Right cardiac atrium (tissue), 5 donors: ENCODE measurements around the gene MYOM1. TPM values are rescaled to one million over a fixed set of nuclear protein-coding genes. Genes with fewer than 3 reads are reported as not detected.

Experiments used
- ATAC-seq, 2 donors: fragments of 200-7000 bp; cut with Tn5 transposase; one replicate each; pipeline versions ENCODE4 v1.8.0 to v1.9.1; 2020; ENCODE audit warnings: moderate library complexity in 2 of 2, mild to moderate bottlenecking in 1 of 2
- DNase-seq, 3 donors: peaks; one replicate each; pipeline ENCODE4 v3.0.0-alpha.2; 2020
- H3K27ac ChIP-seq: one replicate; pipeline ENCODE4 v1.5.1; 2013; ENCODE audit warnings: mild to moderate bottlenecking, low read length, control low read depth, moderate library complexity
- H3K27me3 ChIP-seq: one replicate; pipeline ENCODE4 v1.6.1; 2013; ENCODE audit not compliant: control insufficient read depth, insufficient read depth
- H3K4me1 ChIP-seq: one replicate; pipeline ENCODE4 v1.6.1; 2013; ENCODE audit warnings: low read length; ENCODE audit not compliant: control insufficient read depth, insufficient read depth
- H3K4me3 ChIP-seq: one replicate; pipeline ENCODE4 v1.5.1; 2013; ENCODE audit warnings: low read length, control low read depth
- H3K9me3 ChIP-seq: one replicate; pipeline ENCODE4 v1.6.1; 2013; ENCODE audit warnings: low read length; ENCODE audit not compliant: control insufficient read depth
- WGBS: extraction: QIAGEN DNeasy Blood & Tissue Kit; methylation state at CpG from one replicate; pipeline ENCODE4 v1.1.7; 2013; 5-methylcytosine and 5-hydroxymethylcytosine counted together
- intact Hi-C, 4 donors: fragments of 100-400 bp; cut with DNase I; formaldehyde crosslinking; loops; one replicate each; pipeline versions ENCODE4 v1.11.0 to v1.14.0; 2022 to 2023
- polyA plus RNA-seq: library from polyadenylated mRNA; stranded (reverse); fragments of 200-250 nt; gene quantifications from one replicate; pipeline ENCODE4 v1.2.3, GENCODE V29; 2013
- total RNA-seq, 4 donors: library from RNA; stranded (reverse); fragmentation: NEBNext Ultra II Directional; extraction: Animal tissue kit (Norgen Biotek cat#: 25700); gene quantifications; one replicate each; pipeline ENCODE4 v1.2.1, GENCODE V29; 2021
- donor health status: healthy with polysubstance abuse.
- donor health status: DM: no; HTN: yes; CAD: no.
- donor health status: DM: no; HTN: no; CAD: no.
- donor health status: DM: no; HTN: yes; CAD: no; lungs with severe emphysema.
- donor health status: DM: yes; HTN: yes; CAD: no.

Gene MYOM1
- total and polyA plus RNA-seq, 5 donors = 177 to 479 (median 337) TPM

DNA sequence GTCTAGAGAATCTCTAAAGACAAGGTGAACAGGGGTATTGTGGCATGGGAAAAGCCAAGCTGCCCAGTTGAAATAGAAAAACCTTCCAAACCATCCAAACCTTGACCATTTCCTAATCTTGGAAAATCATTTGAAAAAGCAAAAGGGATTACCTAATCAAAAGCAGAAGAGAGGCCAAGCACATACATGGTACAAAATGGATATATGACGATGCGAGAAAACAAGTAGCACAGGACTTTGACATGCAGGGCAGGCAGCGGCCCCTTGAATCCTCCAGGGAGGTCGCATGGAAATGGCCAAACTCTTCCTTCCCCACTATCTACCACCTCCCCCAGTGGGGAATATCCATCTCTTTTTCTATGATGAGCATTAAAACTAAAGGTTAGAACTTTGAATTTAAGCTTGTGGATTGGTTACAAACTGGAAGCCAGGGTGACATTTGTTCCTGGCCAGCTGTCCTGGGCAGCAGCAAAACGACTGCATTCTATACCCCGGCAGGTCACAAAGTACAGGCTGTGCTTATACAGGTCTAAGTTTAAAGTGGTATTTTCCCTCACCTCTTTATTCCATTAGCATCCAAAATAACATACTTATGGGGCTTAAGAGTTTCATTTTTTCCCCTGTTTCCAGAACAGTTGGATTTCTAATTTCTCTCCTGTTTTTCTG is 24.7 kb downstream of the MYOM1 start:
- H3K9me3 ChIP-seq = no peaks in the 10 kb centered on the region
- peaks cover 5% of the 10 kb centered on the region for H3K4me1 ChIP-seq
- 69% methylated on average over 6 of the region's 6 CpGs for WGBS
- intact Hi-C loops = loop anchor here in 1 of 4 donors (10.0 kb wide), 1 partner anchor 50 kb away; the partner anchor contains the start of gene MYL12A
- H3K4me3 ChIP-seq = peak overlapping the region; percentile 3
- H3K27me3 ChIP-seq = no peaks in the 10 kb centered on the region
- peak; percentile 53 to 66 for ATAC-seq
- DNase-seq = no peak
- H3K27ac ChIP-seq = peak overlapping the region; percentile 58

DNA sequence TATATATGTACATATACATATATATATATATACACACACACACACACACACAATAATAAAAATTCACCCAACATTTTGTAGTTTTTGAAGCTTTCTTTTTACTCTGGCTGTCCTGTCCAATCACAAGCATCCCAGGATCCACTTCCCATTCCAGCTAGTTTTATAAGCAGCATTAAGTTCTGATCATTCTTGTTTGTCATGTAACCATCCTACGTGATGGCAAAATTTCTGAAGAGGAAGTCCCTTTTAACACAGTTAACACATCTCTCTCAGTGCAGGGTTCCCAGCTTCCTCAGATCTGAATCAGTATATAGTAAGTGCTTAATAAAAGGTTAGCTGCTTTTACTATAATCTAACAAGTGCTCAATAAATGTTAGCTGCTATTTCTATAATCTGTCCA is 26.4 kb downstream of the MYOM1 start:
- 74% methylated on average over 1 of the region's 1 CpG for whole genome bisulfite sequencing
- intact Hi-C loops = loop anchor here in 1 of 4 donors (10.0 kb wide), 1 partner anchor 51 kb away; the partner anchor contains the start of gene MYL12A
- no peaks in the 10 kb centered on the region for H3K27me3 ChIP-seq
- ATAC-seq = no peak
- H3K9me3 ChIP-seq = no peaks in the 10 kb centered on the region
- no peak overlapping the region for H3K27ac ChIP-seq
- peaks cover 3% of the 10 kb centered on the region for H3K4me1 ChIP-seq
- H3K4me3 ChIP-seq = no peak overlapping the region
- no peak for DNase-seq

DNA sequence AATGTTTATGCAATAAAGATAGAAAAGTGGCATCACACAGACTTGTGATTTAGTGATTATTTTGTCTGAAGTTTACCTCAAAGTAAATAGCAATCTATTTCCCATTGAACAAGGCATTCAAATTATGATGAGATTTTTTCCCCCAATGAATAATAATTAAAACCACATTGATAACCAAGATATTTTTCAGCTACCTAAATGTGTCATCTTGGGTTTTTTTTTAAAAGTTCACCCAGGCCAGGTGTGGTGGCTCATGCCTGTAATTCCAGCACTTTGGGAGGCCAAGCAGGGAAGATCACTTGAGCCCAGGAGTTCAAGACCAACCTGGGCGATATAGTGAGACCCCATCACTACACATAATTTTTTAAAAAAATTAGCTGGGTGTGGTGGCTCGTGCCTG is 27.0 kb downstream of the MYOM1 start:
- WGBS = 95% methylated on average over 2 of the region's 2 CpGs
- Histone ChIP-seq H3K27me3 (no peaks in the 10 kb centered on the region), H3K27ac (no peak overlapping the region), H3K9me3 (no peaks in the 10 kb centered on the region), H3K4me3 (no peak overlapping the region), H3K4me1 (peaks cover 3% of the 10 kb centered on the region)
- ATAC-seq (no peak), DNase-seq (no peak)
- intact Hi-C loops = loop anchor here in 1 of 4 donors (10.0 kb wide), 1 partner anchor 52 kb away; the partner anchor contains the start of gene MYL12A

DNA sequence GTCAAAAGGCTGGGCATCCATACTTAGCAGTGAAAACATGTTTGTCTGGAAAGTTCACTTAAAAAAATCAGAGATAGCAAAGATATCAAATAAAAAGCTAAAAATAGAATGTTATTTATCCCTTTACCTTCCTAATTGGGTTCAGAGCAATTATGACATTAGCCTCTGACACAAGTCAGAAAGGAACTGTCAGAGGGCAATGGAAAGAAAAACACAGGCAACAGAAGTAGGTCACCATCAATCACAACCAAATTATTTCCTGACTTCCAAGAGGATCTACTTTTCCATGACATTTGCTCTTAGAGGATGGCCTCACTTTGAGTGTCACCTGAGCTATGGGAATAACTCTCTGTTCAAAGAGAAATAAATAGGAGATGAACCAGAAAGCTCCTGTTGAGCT is 27.5 kb downstream of the MYOM1 start:
- H3K27me3 ChIP-seq = no peaks in the 10 kb centered on the region
- no peaks in the 10 kb centered on the region for H3K9me3 ChIP-seq
- intact Hi-C loops = loop anchor here in 1 of 4 donors (10.0 kb wide), 1 partner anchor 53 kb away; the partner anchor contains the start of gene MYL12A
- peaks cover 3% of the 10 kb centered on the region for H3K4me1 ChIP-seq
- no peak for ATAC-seq
- no peak overlapping the region for H3K27ac ChIP-seq
- H3K4me3 ChIP-seq = no peak overlapping the region
- DNase-seq = no peak

DNA sequence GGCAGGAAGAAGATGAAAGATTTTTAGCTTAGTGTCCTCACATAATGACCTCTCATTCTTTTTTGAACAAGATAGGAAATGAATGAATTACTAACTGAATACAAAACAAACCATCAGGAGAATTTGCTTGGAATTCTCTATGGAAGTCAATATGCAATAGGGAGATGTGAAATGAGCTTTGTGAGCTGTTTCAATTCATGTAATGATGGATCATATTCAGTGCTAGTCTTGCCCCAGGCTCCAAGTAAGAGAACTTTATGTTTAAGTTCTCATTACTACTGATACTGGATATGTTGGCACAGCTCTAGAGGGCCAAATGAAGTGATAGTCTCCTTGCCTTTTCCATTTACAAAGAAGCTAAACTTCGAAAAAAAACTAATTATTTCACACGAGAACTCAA is 29.2 kb downstream of the MYOM1 start:
- ATAC-seq (no peak), DNase-seq (no peak)
- Histone ChIP-seq H3K27ac (no peak overlapping the region), H3K27me3 (no peaks in the 10 kb centered on the region), H3K4me1 (peaks cover 3% of the 10 kb centered on the region), H3K9me3 (no peaks in the 10 kb centered on the region), H3K4me3 (no peak overlapping the region)
- intact Hi-C loops = loop anchor here in 1 of 4 donors (10.0 kb wide), 1 partner anchor 54 kb away; the partner anchor contains the start of gene MYL12A
- 83% methylated on average over 2 of the region's 2 CpGs for WGBS

DNA sequence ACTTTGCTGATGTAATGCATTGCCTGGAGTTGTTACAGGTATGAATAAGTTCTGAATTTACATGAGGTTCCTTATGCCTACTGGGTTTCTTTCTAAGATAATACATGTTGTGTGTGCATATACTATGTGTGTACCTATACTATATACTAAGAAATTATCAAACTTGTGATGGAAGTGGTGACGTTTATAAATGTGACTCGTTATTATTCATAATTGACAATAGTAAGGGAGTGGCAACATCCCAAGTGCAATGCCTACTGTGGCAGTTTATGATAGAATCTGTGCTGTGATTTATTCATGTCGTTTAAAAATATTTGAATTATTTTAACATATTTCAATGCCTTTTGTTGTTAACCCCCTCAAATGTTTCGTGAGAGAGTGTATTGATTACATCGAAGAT is 29.9 kb downstream of the MYOM1 start:
- H3K27ac ChIP-seq = no peak overlapping the region
- H3K9me3 ChIP-seq = no peaks in the 10 kb centered on the region
- 69% methylated on average over 5 of the region's 5 CpGs for WGBS
- H3K27me3 ChIP-seq = no peaks in the 10 kb centered on the region
- no peak for DNase-seq
- no peak for ATAC-seq
- peaks cover under 1% of the 10 kb centered on the region for H3K4me1 ChIP-seq
- intact Hi-C loops = loop anchor here in 1 of 4 donors (10.0 kb wide), 1 partner anchor 55 kb away; the partner anchor contains the start of gene MYL12A
- no peak overlapping the region for H3K4me3 ChIP-seq

DNA sequence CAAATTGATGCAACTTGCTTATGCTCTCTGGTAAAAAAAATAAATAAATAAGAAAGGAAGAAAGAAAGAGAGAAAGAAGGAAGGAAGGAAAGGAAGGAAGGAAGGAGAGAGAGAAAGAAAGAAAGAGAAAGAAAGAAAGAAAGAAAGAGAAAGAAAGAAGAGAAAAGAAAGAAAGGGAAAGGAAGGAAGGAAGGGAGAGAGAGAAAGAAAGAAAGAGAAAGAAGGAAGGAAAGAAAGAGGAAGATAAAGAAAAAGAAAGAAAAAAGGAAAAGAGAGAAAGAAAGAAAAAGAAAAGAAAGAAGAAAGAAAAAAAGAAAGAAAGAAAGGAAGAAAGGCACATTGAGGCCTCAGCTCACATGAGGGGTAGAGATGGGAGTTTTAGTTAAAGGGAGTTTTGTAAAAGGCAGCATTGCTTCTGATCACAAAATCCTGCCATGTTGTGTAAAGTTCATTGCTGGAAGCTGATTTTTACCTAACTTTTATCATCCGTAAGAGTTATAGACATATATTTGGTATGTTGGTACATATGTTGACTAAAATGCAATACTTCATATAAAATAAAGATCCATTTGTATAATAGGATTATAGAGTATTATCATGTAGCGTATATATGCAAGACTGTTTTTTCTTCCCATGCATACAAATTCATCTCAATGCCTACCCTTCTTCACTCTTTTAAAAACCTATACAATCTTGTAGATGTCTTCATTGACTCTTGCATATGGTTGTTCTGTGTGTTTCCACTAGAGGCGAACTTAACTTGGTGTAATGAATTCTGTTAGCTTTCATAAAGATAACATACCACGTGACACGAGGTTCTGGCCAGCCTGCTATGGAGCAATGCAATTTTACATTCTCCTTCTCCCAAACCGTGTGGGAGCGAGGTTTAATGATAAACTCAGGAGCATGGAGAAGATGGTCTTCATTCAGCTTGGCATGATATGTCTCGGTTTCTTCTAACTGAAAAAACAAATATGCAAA is 32.8 kb downstream of the MYOM1 start:
- H3K27ac ChIP-seq = no peak overlapping the region
- no peaks in the 10 kb centered on the region for H3K9me3 ChIP-seq
- intact Hi-C loops = no loop called here
- H3K4me3 ChIP-seq = no peak overlapping the region
- 51% methylated on average over 8 of the region's 8 CpGs for WGBS
- H3K27me3 ChIP-seq = no peaks in the 10 kb centered on the region
- DNase-seq (peak in 2 of 3 donors; percentile 29 to 73), ATAC-seq (peak; percentile 69 to 77)
- no peaks in the 10 kb centered on the region for H3K4me1 ChIP-seq

DNA sequence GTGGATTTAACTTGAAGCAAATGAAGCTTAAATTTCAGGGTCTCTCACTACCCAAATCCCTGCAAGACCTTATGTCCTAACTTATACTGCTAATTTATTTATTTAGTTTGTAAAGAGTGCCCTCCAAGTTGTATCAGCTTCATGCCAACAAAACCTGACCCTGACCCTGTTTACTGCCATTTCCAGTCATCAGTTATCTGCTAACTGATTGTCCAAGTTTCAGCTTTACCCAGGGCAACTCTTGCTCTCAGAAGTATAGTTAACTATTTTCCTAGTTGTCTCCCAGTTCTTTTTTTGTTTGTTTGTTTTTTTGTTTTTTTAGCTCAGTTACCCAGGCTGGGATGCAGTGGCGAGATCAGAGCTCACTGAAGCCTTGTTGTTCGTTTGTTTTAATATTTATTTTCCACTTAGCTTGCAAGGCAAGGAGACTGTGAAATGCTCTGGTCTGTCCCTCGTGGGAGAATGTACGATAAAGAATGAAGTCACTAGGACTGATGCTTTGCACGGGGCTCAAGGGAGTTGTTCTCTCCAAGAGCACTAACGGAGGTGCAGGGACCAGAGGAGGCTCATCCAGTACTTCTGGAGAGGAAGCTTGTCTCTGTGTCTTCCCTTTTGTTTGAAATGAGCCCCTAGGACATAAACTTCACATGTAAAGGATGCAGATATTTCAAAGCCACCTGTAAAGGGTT is 35.3 kb downstream of the MYOM1 start:
- ATAC-seq (no peak), DNase-seq (no peak)
- peaks cover 1% of the 10 kb centered on the region for H3K4me1 ChIP-seq
- WGBS = 44% methylated on average over 6 of the region's 6 CpGs
- no peak overlapping the region for H3K27ac ChIP-seq
- no peaks in the 10 kb centered on the region for H3K27me3 ChIP-seq
- H3K9me3 ChIP-seq = no peaks in the 10 kb centered on the region
- H3K4me3 ChIP-seq = no peak overlapping the region
- intact Hi-C loops = no loop called here

DNA sequence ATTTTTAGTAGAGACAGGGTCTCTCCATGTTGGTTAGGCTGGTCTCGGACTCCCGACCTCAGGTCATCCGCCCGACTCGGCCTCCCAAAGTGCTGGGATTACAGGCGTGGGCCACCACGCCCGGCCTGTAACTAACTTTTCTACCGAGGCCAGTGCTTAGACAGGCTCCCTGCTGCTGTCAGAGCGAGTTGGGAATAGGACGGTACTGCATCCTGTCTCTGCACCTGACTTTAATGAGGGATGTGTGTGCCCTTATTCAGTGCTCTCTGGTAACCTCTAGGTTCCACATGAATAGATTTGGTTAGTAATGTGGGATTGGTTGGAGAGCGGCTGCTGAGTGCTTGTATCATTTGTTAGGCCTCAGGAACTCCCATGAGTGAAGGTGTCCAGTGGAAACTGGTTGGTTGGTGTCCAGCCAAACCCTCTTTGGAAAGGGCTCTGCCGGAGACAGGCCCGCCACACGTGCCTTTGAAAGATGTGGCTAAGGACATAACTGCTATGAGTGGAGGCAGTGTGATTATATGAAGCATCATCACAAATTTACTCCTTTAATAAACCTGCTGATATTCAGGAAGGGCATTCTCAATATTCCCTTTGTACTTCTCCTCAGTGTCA is 36.6 kb downstream of the MYOM1 start:
- H3K4me3 ChIP-seq = no peak overlapping the region
- H3K4me1 ChIP-seq = peaks cover 3% of the 10 kb centered on the region
- no peaks in the 10 kb centered on the region for H3K9me3 ChIP-seq
- DNase-seq (no peak), ATAC-seq (peak; percentile 61 to 64)
- 85% methylated on average over 15 of the region's 15 CpGs for WGBS
- H3K27ac ChIP-seq = no peak overlapping the region
- H3K27me3 ChIP-seq = no peaks in the 10 kb centered on the region
- intact Hi-C loops = no loop called here

DNA sequence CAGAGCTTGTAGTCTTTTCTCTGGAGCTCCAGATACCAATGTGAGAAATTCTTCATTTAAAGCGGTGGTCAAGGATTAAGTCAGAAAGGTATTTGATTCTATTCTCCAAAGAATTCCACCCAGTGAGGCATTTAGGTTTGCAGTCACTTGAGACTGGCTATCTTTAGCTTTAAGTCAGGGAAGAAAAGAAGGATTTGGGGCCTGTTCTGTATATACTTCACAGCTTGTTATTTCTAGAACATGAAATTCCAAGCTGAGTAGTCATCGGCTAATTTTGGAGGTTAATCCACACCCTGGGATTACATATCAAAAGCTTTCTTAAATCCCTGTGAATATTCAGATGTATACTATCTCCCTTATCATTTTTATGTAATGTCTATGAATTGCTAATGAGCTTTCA is 39.4 kb downstream of the MYOM1 start:
- no peaks in the 10 kb centered on the region for H3K9me3 ChIP-seq
- peaks cover 3% of the 10 kb centered on the region for H3K4me1 ChIP-seq
- intact Hi-C loops = no loop called here
- ATAC-seq (no peak), DNase-seq (no peak)
- 48% methylated on average over 2 of the region's 2 CpGs for WGBS
- H3K27ac ChIP-seq = no peak overlapping the region
- H3K27me3 ChIP-seq = no peaks in the 10 kb centered on the region
- no peak overlapping the region for H3K4me3 ChIP-seq
